GM18511 (cell line): ENCODE results near the gene RBM41.
"Not testable (repeated sequence)": the region's sequence is repeated elsewhere in the genome, so short reads cannot be mapped to it uniquely, and the experiment has no call there.

Experiments
- ATAC-seq: cut with Tn5 transposase; IDR thresholded peaks from one replicate; pipeline ENCODE4 v1.9.1; 2021; ENCODE audit warnings: mild to moderate bottlenecking, moderate library complexity; ENCODE audit not compliant: unreplicated experiment

RBM41 gene

DNA sequence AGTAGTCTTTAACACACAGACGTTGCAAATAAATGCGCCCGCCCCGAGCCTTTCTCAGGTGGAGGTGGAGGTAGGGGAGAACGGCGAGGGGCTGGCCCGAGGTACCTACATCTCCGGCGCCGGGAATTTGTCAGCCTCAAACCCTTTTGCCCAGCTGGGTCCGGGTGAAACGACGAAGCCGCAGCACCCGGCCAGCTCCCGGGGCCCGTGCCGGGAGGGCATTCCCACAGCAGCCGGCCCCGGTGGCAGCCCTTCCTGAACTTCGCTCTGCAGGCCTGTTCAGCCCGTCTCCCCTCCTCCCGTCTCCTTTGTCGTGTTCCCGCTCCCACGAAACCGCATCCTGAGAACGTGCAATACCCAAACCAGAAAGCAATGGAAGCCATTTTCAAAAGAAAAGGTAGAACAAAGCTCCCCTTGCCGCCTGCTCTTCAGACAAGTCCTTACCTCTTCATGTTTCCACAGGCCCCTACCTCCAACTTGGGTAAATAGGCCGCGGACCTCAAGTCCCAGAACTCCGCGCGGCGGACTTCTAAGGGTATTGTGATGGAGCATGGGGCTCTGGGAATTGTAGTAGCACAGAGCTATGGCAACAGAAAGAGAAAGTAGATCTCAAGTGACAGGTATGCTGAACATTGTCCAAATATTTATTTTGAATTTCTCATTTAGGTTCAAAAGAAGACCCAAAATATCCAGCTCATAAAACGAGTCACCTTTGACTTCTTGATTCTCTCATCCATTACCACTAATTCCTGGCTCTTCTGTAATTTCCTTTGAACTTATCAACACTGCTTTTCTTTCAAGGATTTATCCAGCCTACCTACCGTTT lies at the start of gene RBM41:
TSS of gene RBM41 (minus strand) at position 501 of the 826 bp plus-strand sequence. CDS start at position 452, 49 bp downstream.
- ATAC-seq = peak; percentile 99

DNA sequence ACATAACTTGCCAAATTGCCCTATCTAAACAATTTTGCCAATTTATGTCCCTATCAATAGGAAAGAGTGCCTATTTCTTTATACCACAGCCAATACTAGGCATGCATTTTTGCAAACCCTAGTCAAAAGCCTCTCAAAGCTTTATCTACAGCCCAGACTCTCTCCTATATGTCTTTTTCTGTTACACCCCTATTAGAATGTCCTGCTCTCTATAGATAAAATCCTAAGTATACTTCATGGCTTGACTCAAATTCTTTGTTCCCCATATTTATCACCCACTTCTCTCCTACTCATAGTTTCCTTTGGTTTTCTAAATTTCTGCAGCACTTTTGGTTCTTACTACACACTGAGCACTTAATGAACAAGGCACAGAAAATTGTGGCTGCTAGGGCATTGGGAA lies 49.6 kb upstream of the RBM41 start:
- no peak for ATAC-seq

DNA sequence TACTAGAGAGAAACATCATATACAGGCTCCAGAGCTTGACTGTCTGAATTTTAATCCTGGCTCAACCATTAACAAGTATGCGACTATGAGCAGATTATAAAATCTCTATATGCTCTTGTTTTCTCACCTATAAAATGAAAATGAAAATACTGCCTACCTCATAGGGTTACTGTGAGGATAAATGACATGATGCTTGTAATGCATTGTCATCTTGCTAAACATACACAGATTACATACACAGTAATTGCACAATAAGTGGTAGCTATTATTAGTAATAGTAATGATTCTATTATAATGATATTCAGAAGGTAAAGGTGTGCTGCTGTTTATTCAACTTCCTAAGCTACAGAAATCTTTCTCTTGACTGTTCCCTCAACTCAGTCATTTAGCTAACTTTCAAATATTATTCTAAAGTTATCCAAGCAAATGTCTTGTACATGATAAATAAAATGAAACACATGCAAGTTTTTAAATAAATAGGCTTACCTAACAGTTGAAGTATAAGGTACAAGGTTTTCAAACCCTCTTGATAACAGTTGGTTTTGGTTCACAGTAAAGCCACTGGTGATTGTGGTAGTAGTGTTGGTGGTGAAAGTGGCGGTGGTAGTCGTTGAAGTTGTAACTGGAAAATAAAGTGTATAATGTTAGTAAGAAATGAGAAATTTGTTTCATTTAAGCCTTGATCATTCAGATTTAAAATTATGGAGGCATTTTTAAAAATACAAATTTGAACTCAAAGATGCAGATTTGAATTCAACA lies 48.7 kb upstream of the RBM41 start:
- ATAC-seq = no peak

DNA sequence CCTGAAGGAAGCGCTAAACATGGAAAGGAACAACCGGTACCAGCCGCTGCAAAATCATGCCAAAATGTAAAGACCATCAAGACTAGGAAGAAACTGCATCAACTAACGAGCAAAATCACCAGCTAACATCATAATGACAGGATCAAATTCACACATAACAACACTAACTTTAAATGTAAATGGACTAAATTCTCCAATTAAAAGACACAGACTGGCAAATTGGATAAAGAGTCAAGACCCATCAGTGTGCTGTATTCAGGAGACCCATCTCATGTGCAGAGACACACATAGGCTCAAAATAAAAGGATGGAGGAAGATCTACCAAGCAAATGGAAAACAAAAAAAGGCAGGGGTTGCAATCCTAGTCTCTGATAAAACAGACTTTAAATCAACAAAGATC lies 39.0 kb upstream of the RBM41 start:
- ATAC-seq = not testable (repeated sequence)

DNA sequence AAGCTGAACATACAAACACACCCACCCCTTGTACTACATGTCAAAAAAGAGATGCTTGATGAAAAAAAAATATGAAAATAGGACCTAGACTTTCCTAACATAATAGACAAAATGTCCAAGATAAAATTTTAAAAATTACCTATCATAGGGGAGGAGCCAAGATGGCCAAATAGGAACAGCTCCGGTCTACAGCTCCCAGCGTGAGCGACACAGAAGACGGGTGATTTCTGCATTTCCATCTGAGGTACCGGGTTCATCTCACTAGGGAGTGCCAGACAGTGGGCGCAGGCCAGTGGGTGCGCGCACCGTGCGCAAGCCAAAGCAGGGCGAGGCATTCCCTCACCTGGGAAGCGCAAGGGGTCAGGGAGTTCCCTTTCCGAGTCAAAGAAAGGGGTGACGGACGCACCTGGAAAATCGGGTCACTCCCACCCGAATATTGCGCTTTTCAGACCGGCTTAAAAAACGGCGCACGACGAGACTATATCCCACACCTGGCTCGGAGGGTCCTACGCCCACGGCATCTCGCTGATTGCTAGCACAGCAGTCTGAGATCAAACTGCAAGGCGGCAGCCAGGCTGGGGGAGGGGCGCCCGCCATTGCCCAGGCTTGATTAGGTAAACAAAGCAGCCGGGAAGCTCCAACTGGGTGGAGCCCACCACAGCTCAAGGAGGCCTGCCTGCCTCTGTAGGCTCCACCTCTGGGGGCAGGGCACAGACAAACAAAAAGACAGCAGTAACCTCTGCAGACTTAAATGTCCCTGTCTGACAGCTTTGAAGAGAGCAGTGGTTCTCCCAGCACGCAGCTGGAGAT lies 37.2 kb upstream of the RBM41 start:
- not testable (repeated sequence) for ATAC-seq

DNA sequence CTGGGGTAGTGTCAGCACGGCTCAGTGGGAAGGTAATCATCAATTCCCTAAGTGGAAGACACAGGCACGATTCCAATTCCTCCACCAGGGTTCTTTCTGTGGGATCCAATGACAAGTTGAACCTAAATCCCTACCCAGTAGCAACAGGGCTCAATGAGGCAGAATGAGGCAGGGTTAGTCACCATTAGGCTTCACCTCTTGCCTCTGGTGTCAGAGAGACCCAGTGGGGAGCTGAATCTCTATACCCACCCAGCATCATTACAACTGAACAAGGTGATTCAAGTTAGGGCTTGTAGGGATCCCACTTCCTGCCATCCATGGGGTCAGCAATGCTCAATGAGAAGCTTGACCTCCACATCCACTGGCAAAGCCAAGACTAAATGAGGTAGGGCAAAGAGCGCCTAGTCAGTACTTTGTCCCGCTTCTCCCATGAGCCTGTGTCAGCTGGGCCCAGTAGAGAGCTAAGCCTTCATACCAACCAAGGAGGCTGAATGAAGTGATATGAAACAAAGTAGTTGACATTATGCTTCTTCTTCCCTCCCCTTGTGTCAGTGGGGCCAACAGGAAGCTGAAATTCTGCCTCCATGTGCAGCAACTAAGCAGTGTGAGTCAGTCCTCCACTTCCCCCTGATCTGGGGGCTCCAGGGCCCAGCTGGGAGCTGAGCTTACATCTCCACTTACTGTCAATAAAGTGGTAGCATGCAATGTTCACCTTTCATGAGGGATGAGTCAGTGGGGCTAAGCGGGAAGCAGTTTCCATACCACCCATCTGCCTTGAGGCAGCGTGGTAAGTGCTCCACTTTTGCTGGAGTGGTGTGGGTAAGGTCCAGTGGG lies 36.4 kb upstream of the RBM41 start:
- no peak for ATAC-seq

DNA sequence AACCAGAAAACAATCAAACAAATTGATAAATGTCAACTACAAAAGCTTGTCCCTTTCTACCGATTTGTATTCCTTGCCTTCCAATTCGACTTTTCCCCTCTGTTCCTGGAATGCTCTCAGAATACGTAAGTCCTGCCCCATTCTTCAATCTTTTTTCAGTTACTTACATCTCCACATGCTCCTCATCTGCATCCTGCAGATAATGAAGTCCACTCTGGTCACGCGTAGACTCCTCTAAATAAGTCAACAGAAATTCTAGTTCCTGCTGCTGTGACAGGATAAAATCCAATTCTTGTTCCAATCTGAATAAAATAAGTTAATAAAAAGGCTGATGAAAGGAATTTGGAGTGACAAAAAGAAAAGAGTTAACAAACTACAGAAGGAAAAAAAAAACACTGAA lies 34.4 kb upstream of the RBM41 start:
- no peak for ATAC-seq

DNA sequence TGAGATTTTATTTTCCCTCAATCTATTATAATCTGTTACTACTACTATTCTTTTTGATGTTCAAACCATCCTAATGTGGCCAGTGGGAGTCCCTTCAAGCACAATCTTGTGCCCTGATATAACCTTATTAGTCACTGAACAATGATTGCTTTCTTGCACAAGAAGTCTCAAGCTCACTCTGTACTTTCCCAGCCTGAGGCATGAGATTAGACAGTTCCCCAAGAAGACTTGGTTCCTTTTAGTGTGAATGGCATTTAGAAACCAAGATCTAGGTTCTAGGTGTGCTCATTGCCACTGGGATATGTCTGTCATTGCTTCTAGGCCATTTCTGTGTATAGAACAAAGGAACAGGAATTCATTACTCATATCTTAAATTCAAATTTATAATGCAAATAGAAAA lies 28.0 kb upstream of the RBM41 start:
- ATAC-seq = no peak

DNA sequence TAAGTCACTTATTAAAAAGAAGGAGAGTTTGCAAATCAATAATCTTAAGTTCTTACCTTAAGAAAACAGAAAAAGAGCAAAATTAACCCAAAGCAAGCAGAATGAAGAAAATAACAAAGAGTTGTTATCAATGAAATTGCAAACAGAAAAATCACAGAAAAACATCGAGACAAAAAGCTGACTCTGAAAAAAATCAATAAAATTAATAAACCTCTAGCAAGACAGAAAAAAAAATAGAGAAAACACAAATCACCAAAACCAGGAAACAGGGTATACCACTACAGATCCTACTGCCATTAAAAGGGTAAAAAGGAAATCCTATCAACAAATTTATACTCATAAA lies 17.3 kb upstream of the RBM41 start:
- ATAC-seq = no peak

DNA sequence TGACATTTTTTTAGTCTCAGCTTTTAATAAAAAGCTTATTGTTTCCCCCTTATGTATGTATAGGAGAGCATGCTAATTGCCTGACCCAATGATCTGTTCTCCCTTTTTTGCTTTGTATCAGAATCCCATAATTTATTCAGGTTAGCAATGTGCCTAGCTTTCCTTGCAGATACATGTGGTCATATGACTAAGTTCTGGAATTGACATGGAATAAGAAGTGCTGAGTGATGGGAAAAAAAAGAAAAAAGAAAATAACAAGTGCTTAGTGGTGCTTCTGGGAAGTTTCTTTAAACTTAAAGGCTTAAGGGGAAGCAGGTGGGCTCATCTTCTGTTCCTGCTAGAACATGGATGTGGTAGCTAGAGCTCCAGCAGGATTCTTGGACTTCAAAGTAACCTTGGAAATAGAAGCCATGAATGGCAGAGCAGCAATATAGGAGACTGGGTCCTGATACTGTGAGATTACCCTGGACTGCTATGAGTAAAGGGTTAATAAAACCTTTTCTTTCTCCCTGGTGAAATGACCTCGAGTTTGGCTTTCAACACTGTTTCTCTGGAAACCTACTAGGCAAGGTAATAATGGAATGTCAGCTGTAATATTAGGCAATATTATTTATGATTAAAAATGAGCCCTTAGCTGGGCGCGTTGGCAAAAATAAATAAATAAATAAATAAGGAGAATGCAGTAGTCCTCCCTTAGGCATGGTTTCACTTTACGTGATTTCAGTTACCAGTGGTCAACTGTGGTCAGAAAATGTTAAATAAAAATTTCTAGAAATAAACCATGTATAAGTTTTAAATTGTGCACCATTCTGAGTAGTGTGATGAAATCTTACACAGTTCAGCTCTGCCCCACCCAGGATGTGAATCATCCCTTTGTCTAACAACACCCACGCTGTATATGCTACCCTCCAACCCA lies 16.7 kb upstream of the RBM41 start:
- peak; percentile 78 for ATAC-seq

DNA sequence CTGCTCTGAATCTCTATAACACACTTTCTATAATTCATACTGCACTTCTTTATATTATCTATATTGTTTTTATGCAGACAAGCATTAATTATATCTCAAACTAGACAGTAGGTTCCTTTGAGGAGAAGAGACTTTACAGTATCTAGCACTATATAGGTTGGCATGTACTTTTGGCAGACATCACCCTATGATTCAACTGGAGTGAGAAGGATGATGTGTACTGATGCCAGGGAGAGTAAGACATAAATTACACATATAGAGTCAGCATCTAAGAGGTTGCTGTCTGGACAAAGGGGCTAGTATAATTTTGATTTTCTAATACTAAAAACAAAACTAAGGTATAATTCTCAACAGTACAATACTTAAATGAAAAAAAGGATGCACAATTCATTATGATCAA lies 5.1 kb upstream of the RBM41 start:
- ATAC-seq = no peak

DNA sequence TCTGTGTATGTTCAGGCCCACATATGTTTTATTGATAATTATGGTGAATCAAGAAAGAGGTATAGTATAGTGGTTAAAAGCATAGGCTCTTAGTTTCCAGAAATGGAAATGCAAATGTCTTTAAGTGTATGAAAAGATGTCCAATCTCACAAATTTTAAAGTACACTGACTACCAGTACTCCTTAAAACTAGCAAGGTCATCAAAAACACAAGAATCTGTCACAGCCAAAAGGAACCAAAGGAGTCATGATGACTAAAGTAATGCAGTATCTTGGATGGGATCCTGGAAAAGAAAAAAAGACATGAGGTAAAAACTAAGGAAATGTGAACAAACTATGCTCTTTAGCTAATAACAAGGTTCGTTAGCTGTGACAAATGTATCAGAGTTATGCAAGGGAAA lies 661 bp upstream of the RBM41 start:
- ATAC-seq = no peak

DNA sequence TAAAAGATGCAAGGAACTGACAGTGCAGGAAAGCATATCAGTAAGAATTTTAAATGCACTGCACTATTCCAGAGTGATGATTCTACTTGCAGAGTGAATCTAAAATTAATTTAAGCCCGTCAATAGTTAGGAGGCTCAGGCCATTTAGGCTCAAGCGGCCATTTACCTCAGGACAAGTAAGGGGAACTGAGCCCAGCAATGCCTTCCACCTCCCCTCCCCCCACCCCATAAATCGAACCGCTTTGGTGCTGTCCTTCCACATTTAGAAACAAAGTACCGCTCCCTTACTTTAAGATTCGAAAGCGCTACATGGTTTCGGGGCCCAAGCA lies 665 bp downstream of the RBM41 start:
- ATAC-seq = no peak

DNA sequence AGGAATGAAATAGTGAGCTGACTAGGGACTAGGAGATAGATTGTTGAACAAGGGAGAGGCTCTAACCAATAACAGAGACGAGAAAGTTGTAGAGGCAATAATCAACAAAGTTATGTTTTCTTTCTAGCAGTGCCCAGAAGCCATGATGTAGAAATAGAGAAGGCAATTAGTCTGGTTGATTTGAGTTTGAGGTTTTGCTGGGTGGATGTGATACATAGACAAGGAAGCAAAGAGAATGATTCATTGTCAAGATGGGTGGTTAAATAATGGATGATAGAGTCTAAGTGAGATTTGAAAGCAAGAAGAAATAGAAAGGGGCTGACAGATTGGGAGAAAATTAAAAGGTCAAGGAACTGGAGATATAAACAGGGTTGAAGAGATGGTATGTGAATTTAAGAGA lies 11.2 kb downstream of the RBM41 start:
- no peak for ATAC-seq

DNA sequence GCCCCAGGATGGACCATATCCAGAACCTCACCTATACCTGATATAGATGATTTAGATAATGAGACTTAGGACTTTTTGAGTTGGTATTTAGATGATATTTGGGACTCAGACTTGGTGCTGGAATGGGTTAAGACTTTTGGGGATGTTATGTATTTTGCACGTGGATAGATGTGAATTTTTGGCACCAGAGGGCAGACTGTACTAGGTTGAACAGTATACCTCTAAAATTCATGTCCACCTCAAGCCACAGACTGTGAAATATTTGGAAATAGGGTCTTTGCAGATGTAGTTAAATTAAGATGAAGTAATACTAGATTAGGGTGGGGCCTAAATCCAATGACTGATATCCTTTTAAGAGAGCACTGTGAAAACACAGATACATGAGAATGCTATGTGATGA lies 15.6 kb downstream of the RBM41 start:
- no peak for ATAC-seq

DNA sequence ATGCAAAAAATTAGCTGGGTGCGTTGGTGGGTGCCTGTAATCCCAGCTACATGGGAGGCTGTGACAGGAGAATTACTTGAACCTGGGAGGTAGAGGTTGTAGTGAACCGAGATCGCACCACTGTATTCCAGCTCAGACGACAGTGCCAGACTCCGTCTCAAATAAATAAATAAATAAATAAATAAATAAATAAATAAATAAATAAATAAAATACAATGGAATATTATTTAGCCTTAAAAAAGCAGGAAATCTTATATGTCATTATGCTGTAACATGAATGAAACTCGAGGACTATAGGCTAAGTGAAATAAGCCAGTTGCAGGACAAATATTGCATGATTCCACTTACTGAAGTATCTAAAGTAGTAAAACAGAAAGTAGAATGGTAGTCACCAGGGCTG lies 42.5 kb downstream of the RBM41 start:
- ATAC-seq = no peak

DNA sequence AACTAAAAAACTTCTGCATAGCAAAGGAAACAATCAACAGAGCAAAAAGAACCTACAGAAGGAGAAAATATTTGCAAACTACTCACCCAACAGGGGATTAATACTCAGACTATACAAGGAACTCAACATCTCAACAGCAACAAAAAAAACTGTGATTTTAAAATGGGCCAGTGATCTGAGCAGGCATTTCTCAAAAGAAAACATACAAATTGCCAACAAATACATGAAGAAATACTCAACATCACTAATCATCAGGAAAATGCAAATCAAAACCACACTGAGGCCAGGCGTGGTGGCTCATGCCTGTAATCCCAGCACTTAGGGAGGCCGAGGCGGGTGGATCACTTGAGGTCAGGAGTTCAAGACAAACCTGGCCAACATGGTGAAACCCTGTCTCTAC lies 60.9 kb downstream of the RBM41 start:
- ATAC-seq = not testable (repeated sequence)

DNA sequence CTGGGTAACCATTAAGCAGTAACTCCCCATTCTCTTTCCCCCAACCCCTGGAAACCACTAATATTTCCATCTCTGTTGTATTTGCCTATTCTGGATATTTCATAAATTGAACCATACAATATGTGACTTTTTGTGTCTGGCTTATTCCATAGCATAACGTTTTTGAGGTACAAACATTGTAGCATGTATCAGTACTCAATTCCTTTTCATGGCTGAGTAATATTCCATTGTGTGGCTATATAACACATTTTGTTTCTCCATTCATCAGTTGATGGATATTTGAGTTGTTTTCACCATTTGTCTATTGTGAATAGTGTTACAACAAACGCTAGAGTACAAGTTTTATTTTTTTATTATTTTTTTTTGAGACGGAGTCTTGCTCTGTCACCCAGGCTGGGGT lies 63.6 kb downstream of the RBM41 start:
- no peak for ATAC-seq

DNA sequence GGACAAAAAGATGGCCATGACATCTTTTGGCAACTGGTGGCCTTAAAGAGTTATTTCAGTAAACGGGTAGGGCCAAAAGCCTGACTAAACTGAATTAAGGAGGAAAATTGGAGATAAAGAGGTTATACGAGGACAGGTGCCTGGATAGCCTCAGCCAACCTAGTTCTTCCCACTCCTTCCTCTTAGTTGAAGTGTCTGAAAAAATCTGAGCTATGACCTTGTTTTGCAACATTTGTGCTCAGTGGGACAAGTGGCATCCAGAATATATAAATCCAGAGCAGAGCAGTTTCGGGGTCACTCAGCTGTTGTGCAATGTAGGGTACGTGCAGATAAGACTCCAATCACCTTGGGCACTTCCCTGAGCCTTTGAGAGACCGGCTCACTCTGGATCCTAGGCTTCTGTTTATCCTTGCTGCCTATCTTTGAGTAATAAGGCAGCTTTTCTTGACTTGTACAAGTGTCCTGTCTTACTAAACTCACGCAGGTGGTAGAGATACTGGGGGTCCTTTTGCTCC lies 68.4 kb downstream of the RBM41 start:
- no peak for ATAC-seq

DNA sequence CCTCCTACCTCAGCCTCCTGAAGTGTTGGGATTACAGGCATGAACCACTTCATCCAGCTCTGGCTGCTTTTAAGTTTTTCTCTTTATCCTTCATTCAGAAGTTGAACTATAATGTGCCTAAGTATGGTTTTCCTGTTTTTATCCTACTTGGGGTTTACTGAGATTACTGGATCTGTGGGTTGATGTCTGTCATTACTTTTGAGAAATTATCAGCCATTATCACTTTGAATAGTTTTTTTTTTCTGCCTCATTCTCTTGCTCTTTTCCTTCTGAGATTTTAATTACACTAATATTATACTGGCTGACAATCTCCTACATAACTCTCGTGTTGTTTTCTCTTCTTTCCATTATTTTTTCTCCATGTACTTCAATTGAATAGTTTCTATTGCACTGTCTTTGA lies 71.0 kb downstream of the RBM41 start:
- no peak for ATAC-seq
